ENCODE data around the gene STX5.

STX5 gene

DNA sequence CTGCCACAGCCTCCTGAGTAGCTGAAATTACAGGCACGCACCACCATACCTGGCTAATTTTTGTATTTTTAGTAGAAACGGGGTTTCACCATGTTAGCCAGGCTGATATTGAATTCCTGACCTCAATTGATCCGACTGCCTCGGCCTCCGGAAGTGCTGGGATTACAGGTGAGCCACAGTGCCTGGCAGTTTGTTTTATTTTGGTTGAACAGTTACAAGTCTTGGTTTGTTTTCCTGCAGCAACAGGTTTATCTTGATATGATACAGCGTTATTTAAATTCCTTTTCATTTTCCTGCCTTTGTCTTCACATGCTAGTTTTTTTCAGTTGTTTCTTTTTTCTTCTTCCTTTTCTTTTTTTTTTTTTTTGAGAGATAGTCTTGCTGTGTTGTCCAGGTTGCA is 44.9 kb upstream of the STX5 start:
- no peak overlapping the region for H2AFZ ChIP-seq
- no peak overlapping the region for H3K9ac ChIP-seq
- no peaks in the 10 kb centered on the region for H3K9me3 ChIP-seq (ENCODE audit: control insufficient read depth, low read length)
- no peaks in the 10 kb centered on the region for H3K36me3 ChIP-seq (ENCODE audit: control insufficient read depth, insufficient read depth, low read length)
- H3K4me2 ChIP-seq (ENCODE audit: low read length), result no peak overlapping the region
- H3K4me3 ChIP-seq (ENCODE audit: low read depth, low read length), result no peak overlapping the region
- H3K27ac ChIP-seq, result no peak overlapping the region
- TF ChIP-seq, protein P1, sequence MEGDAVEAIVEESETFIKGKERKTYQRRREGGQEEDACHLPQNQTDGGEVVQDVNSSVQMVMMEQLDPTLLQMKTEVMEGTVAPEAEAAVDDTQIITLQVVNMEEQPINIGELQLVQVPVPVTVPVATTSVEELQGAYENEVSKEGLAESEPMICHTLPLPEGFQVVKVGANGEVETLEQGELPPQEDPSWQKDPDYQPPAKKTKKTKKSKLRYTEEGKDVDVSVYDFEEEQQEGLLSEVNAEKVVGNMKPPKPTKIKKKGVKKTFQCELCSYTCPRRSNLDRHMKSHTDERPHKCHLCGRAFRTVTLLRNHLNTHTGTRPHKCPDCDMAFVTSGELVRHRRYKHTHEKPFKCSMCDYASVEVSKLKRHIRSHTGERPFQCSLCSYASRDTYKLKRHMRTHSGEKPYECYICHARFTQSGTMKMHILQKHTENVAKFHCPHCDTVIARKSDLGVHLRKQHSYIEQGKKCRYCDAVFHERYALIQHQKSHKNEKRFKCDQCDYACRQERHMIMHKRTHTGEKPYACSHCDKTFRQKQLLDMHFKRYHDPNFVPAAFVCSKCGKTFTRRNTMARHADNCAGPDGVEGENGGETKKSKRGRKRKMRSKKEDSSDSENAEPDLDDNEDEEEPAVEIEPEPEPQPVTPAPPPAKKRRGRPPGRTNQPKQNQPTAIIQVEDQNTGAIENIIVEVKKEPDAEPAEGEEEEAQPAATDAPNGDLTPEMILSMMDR (IDR thresholded peaks at IDR 0.05), result no peak
- H3K79me2 ChIP-seq, result no peaks in the 10 kb centered on the region
- no peaks in the 10 kb centered on the region for H3K27me3 ChIP-seq (ENCODE audit: control insufficient read depth, insufficient read depth, low read length)
- H3K4me1 ChIP-seq, result peaks cover 5% of the 10 kb centered on the region

DNA sequence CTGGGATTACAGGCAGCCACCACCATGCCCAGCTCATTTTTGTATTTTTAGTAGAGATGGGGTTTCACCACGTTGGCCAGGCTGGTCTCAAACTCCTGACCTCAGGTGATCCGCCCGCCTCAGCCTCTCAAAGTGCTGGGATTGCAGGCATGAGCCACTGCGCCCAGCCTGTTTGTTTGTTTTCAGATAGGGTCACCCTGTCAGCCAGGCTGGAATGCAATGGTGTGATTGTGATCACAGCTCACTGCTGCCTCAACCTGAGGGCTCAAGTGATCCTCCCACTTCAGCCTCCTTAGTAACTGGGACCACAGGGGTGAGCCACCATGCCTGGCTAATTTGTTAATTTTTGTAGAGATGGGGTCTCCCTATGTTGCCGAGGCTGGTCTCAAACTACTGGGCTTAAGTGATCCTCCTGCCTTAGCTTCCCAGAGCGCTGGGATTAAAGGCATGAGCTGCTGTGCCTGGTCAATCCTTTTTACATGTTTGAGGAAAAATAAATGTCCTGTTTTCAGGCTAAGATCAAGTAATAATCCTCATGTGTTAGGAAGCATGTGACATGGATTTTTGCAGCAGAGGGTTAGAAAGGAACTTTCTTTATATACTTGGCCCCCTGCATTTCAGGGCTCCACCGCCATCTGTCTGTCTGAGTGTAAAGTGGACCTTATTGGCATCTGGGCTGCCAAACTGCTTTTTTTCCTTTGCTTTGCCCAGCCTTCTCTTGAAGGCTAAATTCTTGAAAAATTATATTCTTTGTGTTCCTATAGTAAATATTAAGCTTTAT is 44.0 kb upstream of the STX5 start:
- Histone ChIP-seq H3K36me3 (ENCODE audit: control insufficient read depth, insufficient read depth, low read length) (no peaks in the 10 kb centered on the region), H3K79me2 (no peaks in the 10 kb centered on the region), H3K4me2 (ENCODE audit: low read length) (no peak overlapping the region), H3K27ac (no peak overlapping the region), H3K4me1 (peaks cover 5% of the 10 kb centered on the region), H2AFZ (no peak overlapping the region), H3K4me3 (ENCODE audit: low read depth, low read length) (no peak overlapping the region), H3K9me3 (ENCODE audit: control insufficient read depth, low read length) (no peaks in the 10 kb centered on the region), H3K9ac (no peak overlapping the region), H3K27me3 (ENCODE audit: control insufficient read depth, insufficient read depth, low read length) (no peaks in the 10 kb centered on the region)
- TF ChIP-seq, protein P1 (IDR thresholded peaks at IDR 0.05), result no peak

DNA sequence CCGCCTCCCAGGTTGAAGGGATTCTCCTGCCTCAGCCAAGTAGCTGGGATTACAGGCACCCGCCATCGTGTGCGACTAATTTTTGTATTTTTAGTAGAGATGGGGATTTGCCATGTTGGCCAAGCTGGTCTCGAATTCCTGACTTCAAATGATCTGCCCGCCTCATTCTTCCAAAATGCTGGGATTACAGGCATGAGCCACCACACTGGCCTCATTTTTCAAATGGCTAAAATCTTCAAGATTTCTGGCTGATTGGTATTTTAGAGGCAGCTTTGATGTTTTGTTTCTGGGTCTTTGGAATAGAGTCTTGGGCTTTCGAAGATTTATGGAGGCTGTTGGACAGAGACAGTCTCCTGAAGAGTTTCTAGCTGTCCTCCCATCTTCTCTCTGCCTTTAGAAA is 43.0 kb upstream of the STX5 start:
- no peaks in the 10 kb centered on the region for H3K27me3 ChIP-seq (ENCODE audit: control insufficient read depth, insufficient read depth, low read length)
- H3K9ac ChIP-seq, result no peak overlapping the region
- peaks cover 2% of the 10 kb centered on the region for H3K4me1 ChIP-seq
- H3K79me2 ChIP-seq, result no peaks in the 10 kb centered on the region
- no peaks in the 10 kb centered on the region for H3K9me3 ChIP-seq (ENCODE audit: control insufficient read depth, low read length)
- TF ChIP-seq, protein P1 (IDR thresholded peaks at IDR 0.05), result no peak
- no peak overlapping the region for H3K4me3 ChIP-seq (ENCODE audit: low read depth, low read length)
- no peak overlapping the region for H3K4me2 ChIP-seq (ENCODE audit: low read length)
- H3K36me3 ChIP-seq (ENCODE audit: control insufficient read depth, insufficient read depth, low read length), result no peaks in the 10 kb centered on the region
- H3K27ac ChIP-seq, result no peak overlapping the region
- no peak overlapping the region for H2AFZ ChIP-seq

DNA sequence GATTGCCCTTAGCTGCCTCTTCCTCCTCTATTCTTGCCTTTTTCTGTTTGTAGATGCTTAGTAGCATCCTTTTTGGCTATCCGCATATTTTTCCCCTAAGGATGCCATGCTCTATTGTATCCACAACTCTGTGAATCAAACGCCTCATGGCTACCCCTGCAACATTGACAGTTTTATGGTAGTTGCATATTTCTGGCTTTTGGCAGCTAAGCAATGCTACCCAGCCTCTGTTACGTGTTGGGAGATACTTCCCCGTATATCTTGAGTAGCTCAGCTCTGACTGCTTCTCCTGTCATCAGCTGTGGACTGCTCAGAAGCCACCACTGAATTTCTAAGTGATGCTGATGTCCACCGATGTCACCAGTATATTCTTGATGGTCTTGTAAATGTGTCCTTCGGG is 33.8 kb upstream of the STX5 start:
- no peak overlapping the region for H3K9ac ChIP-seq
- no peaks in the 10 kb centered on the region for H3K36me3 ChIP-seq (ENCODE audit: control insufficient read depth, insufficient read depth, low read length)
- no peak overlapping the region for H3K4me2 ChIP-seq (ENCODE audit: low read length)
- H3K27me3 ChIP-seq (ENCODE audit: control insufficient read depth, insufficient read depth, low read length), result no peaks in the 10 kb centered on the region
- TF ChIP-seq, protein P1 (IDR thresholded peaks at IDR 0.05), result no peak
- H3K27ac ChIP-seq, result no peak overlapping the region
- H3K4me1 ChIP-seq, result no peaks in the 10 kb centered on the region
- no peaks in the 10 kb centered on the region for H3K79me2 ChIP-seq
- H3K4me3 ChIP-seq (ENCODE audit: low read depth, low read length), result no peak overlapping the region
- H3K9me3 ChIP-seq (ENCODE audit: control insufficient read depth, low read length), result no peaks in the 10 kb centered on the region
- H2AFZ ChIP-seq, result no peak overlapping the region
